GM18870 (cell line): ENCODE results near the gene RRM2.
"Not testable (repeated sequence)": the region's sequence is repeated elsewhere in the genome, so short reads cannot be mapped to it uniquely, and the experiment has no call there.

Experiments used
- ATAC-seq: cut with Tn5 transposase; IDR thresholded peaks from one replicate; pipeline ENCODE4 v1.9.1; 2021; ENCODE audit warnings: moderate library complexity; ENCODE audit not compliant: unreplicated experiment

The RRM2 gene

GRCh38 chr2:10128420-10128819, 5.9 kb downstream of the RRM2 start:
- no peak for ATAC-seq

GRCh38 chr2:10129490-10129889, 7.0 kb downstream of the RRM2 start:
- ATAC-seq: no peak

GRCh38 chr2:10132043-10132575, 9.6 kb downstream of the RRM2 start:
- no peak for ATAC-seq

DNA sequence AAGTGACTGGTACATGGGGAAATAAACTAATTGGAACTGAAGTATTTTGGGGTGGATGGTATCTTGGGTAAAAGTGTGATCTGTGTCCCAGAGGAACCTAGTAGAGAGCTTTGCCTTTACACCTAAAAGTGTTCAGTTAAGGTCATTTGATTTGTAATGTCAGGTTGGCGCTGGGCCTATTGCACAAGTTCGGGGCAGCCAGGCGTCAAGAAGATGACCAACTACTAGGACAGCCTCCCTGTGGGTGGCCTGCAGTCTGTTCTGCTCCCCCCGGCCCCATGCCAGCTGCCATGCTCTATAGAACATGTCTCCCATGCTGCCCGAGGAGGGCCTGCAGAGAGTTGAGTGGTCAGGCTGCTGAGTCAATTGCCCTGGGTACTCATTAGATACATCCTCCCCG, 10.1 kb downstream of the RRM2 start:
- ATAC-seq: no peak

DNA sequence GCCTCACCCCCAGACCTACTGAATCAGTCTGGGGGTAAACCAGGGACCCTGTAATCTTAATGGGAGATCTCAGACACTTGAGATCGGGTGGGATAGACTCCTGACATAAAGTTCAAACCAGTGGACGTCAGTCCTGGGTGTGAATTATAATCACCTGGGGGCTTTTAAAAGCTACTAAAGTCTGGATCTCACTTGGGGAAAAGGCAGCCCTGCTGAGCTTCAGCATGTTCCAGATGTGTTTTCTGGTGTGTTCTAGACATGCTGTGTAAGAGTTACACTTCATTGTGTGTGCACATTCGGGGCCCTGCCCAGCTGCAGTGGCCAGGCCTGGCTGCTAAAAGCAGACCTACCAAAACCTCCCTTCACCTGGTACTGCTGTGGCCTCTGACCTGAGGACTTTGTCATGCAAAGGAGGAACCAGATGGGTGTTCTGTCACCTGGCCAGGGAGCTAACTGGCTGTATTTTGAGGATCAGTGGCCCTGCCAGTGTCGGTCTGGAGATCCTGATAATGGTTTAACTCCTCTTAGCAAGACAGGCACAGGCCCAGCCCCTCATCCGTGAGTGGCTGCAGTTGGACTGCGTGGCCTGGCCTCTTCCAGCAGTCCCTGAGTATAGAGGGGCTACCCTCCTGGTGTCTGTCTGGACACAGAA, 10.6 kb downstream of the RRM2 start:
- no peak for ATAC-seq

- no peak for ATAC-seq
Measured at GRCh38 chr2:10135296-10136089, 13.0 kb downstream of the RRM2 start.

DNA sequence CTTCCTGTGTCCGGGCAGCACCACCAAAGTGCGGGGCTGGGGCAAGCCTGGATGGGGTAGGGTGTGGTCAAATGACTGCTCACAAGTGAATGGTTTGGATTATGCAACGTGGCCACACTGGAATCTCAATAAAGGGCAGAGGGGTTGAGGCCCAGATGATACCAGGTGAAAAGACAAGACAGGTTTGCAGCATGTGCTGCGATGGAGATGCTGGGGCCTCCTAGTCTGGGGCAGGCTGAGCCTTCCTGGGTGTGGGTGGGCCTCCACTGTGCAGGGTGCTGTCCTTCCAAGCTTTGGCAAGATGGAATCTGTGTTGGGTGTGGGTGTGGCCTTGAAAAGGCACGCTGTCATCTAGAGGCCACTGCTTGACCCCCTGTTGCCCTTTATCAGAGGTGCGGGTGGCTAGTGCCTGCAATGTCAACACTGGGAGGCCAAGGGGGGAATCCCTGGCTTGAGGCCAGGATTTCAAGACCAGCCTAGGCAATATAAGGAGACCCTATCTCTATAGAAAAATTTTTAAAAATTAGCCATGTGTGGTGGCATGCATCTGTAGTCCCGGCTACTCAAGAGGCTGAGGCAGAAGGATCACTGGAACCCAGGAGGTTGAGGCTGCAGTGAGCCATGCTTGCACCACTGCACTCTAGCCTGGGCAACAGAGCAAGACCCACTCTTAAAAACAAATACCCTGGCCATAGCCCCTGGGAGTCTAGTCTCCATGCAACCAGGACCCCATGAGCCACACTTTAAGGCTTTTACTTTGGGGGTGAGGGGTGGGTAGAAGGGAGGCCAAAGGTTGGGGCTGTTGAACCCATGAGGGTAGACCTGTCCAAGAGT, 13.8 kb downstream of the RRM2 start:
- no peak for ATAC-seq

DNA sequence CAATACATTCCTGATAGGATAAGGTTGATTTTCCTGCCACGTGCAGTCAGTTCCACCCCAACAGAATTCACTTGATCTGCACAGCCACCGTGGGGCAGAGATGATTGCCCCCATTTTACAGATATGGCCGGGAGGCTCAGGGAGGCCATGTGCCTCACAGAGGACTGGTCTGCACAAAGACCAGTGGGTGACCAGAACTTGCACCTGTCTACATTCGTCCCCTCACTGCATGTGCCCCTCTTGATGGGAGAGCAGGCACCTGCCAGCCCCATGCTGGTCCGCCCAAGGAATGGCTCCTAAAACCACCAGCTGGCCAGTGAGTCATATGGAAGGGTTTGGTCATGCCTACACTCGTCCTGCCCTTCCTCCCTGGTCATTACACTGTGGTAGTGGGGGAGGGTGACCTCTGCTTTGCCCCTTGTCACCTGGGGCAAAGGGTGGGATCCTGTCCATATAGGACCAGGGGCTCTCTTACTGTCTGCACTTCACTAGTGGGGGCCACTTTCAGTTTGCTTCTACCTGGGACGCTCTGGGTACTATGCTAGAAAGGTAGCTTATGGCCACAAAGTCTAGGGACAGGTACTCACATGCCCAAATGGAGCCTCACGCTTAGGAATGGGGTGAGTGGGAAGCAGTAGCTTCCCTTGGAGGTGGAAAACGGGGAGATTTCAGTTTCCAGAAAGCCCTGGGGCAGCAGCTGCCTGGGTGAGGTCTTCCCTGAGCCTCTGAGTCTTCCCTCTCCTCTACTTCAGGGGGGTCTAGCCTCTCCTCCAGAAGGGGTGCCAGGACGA, 14.7 kb downstream of the RRM2 start:
- no peak for ATAC-seq

- no peak for ATAC-seq
Measured at GRCh38 chr2:10139536-10139935, 17.0 kb downstream of the RRM2 start.

DNA sequence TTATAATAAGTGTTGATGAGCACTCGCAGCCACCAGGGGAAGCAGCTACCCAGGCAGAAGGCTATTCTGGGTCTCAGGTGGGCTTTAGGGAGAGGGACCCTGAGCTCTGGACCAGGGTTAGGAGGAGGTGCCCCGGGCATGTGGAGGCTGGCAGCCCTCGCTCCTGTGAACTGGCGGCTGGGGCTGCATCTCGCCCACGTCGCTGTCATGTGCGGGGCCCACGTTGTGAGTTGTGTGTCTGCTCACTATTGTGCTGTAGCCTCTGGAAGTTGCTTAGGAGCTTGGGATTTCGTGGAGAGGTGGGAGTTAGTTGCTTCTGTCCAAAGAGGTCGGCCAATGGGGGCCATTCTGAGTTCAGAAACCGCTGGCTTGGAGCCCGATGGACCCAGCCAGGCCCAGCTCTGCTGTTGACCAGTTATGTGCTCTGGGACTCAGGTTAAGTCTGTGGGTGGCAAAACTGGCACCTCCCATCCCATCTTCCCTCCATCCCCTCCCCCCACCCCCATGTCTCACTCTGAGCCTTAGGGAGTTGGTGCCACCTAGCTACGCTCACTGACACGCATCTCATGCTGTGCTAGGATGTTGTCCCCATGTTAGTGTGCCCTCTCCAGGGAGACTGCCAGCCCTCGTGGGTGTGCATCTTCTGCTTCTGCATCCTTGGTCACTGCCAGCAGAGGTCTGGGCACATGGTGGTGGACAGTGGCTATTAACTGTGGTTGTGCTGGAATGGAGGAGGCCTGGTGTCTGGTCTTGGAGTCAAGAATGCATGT, 18.5 kb downstream of the RRM2 start:
- ATAC-seq: no peak

DNA sequence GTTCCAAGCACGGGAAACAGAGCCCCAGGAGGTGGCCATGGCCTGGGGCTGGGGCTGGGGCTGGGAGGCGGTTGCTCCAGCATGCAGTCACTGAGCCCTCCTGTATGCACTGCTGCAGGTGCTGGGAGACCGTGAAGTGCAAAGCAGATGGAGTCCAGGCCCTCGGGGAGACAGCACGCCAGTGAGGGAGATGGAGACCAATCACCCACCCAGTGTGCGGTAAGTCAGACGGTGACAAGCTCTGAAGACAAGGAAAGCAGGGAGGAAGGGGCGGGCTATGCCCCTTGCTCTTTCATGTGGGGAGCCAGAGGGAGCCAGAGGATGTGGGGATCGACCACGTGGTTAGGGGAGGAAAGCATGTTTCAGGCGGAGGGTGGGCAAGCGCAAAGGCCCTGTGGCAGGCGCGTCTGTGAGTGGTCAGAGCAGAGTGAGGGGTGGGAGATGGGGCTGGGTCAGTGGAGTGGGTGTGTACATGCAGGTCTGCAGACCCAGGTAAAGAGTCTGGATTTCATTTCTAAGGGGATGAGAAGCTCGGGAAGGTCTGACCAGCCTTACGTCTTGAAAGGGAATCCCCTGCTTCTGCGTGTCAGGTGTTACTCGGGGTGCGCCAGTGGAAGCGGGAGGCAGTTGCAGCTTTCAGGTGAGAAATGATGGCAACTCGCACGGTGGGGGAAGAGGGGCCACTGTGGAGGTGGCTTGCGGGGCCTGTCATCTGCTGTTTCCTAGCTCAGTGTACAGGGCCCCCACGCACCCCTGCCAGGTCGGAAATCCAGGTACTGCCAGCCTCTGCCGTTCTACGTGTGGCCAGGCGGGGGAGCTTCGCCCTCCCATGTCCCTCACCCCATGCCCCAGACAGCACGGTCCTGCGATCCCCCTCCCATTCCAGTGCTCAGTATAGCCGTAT, 19.4 kb downstream of the RRM2 start:
- ATAC-seq: no peak

GRCh38 chr2:10142640-10142965, 20.1 kb downstream of the RRM2 start:
- no peak for ATAC-seq

- no peak for ATAC-seq
Measured at GRCh38 chr2:10144771-10145518, 22.4 kb downstream of the RRM2 start.

- ATAC-seq: no peak
Measured at GRCh38 chr2:10145519-10146357, 23.2 kb downstream of the RRM2 start.

- ATAC-seq: no peak
Measured at GRCh38 chr2:10146366-10147005, 23.9 kb downstream of the RRM2 start.

- not testable (repeated sequence) for ATAC-seq
Measured at GRCh38 chr2:10147050-10147660, 24.6 kb downstream of the RRM2 start.
